MM.1S (cell line): ENCODE measurements around the gene PRKAA2.
A peak's percentile ranks its signal among the peaks of the same experiment; 100 is the strongest.

Experiments used
- DNase-seq: peaks from one replicate; pipeline ENCODE4 v3.0.0-alpha.2; 2015
- H2AFZ ChIP-seq: fragments of 300-600 bp; sonication (generic); 2 replicates; pipeline ENCODE4 v1.6.0; 2016; ENCODE audit warnings: antibody characterized with exemption, low read length
- H3F3A ChIP-seq: fragments of 300-600 bp; sonication (generic); 2 replicates; pipeline ENCODE4 v1.6.1; 2016; ENCODE audit warnings: mild to moderate bottlenecking, antibody characterized with exemption, low read length, moderate library complexity, mixed read lengths; ENCODE audit not compliant: insufficient read depth
- H3K27ac ChIP-seq: fragments of 300-600 bp; sonication (generic); 2 replicates; pipeline ENCODE4 v1.5.1; 2016; ENCODE audit warnings: mild to moderate bottlenecking, low read length
- H3K27me3 ChIP-seq: fragments of 300-600 bp; sonication (generic); replicated peaks from 2 replicates; pipeline ENCODE4 v1.6.0; 2016; ENCODE audit warnings: low read length; ENCODE audit not compliant: insufficient read depth
- H3K36me3 ChIP-seq: fragments of 300-600 bp; sonication (generic); replicated peaks from 2 replicates; pipeline ENCODE4 v1.6.1; 2016; ENCODE audit warnings: mild to moderate bottlenecking, low read length, mixed read lengths; ENCODE audit not compliant: insufficient read depth
- H3K4me1 ChIP-seq: fragments of 300-600 bp; sonication (generic); 2 replicates; pipeline ENCODE4 v1.6.1; 2016; ENCODE audit warnings: low read length, mixed read lengths
- H3K4me2 ChIP-seq: fragments of 300-600 bp; sonication (generic); 2 replicates; pipeline ENCODE4 v1.6.0; 2016; ENCODE audit warnings: low read depth, low read length
- H3K4me3 ChIP-seq: fragments of 300-600 bp; sonication (generic); 2 replicates; pipeline ENCODE4 v1.5.1; 2016; ENCODE audit warnings: low read length, mixed read lengths
- H3K79me2 ChIP-seq: fragments of 300-600 bp; sonication (generic); 2 replicates; pipeline ENCODE4 v1.6.1; 2016; ENCODE audit warnings: mixed run types, low read length, mixed read lengths
- H3K9ac ChIP-seq: fragments of 300-600 bp; sonication (generic); 2 replicates; pipeline ENCODE4 v1.6.1; 2016; ENCODE audit warnings: low read length, mixed read lengths
- H3K9me2 ChIP-seq: fragments of 300-600 bp; sonication (generic); replicated peaks from 2 replicates; pipeline ENCODE4 v1.6.1; 2016; ENCODE audit warnings: mild to moderate bottlenecking, low read length, mixed read lengths; ENCODE audit not compliant: insufficient read depth
- H3K9me3 ChIP-seq: fragments of 300-600 bp; sonication (generic); replicated peaks from 2 replicates; pipeline ENCODE4 v1.6.1; 2016; ENCODE audit warnings: mild to moderate bottlenecking, low read length, mixed read lengths; ENCODE audit not compliant: insufficient read depth
- H4K20me1 ChIP-seq: fragments of 300-600 bp; sonication (generic); 2 replicates; pipeline ENCODE4 v1.6.1; 2016; ENCODE audit warnings: mild to moderate bottlenecking, low read length, moderate library complexity, mixed read lengths; ENCODE audit not compliant: insufficient read depth
- CTCF ChIP-seq: fragments of 300-600 bp; sonication (generic); IDR thresholded peaks from 2 replicates; pipeline ENCODE4 v1.5.1; 2016; ENCODE audit warnings: antibody characterized with exemption, low read length, mixed read lengths
- EZH2 ChIP-seq: fragments of 300-600 bp; sonication (generic); optimal IDR thresholded peaks from 2 replicates; pipeline ENCODE3; 2017; ENCODE audit warnings: low read depth, mild to moderate bottlenecking, antibody characterized with exemption, low read length, mixed read lengths
- EZH2phosphoT487 ChIP-seq: fragments of 300-600 bp; sonication (generic); IDR thresholded peaks from 2 replicates; pipeline ENCODE4 v1.6.1; 2018; ENCODE audit warnings: antibody characterized with exemption, low read length

Gene PRKAA2

GRCh38 chr1:56703747-56704146, 58.6 kb downstream of the PRKAA2 start:
- H3K4me1 ChIP-seq, result no peaks in the 10 kb centered on the region
- no peak overlapping the region for H3K27ac ChIP-seq
- H3K36me3 ChIP-seq, result no peaks in the 10 kb centered on the region
- TF ChIP-seq CTCF, result no peak
- TF ChIP-seq EZH2phosphoT487, result no peak
- TF ChIP-seq EZH2, result no peak
- H3K9me3 ChIP-seq, result no peaks in the 10 kb centered on the region
- H3K9ac ChIP-seq, result no peak overlapping the region
- no peaks in the 10 kb centered on the region for H4K20me1 ChIP-seq
- H3K9me2 ChIP-seq, result no peaks in the 10 kb centered on the region
- no peak overlapping the region for H2AFZ ChIP-seq
- no peaks in the 10 kb centered on the region for H3F3A ChIP-seq
- no peaks in the 10 kb centered on the region for H3K27me3 ChIP-seq
- H3K4me3 ChIP-seq, result no peak overlapping the region
- no peak for DNase-seq
- no peaks in the 10 kb centered on the region for H3K79me2 ChIP-seq
- H3K4me2 ChIP-seq, result no peak overlapping the region

- Histone ChIP-seq H3K27me3 (no peaks in the 10 kb centered on the region), H3K4me1 (no peaks in the 10 kb centered on the region), H3K4me2 (no peak overlapping the region), H2AFZ (no peak overlapping the region), H3K36me3 (no peaks in the 10 kb centered on the region), H3K4me3 (no peak overlapping the region), H3K9me2 (no peaks in the 10 kb centered on the region), H4K20me1 (no peaks in the 10 kb centered on the region), H3K9ac (no peak overlapping the region), H3K9me3 (no peaks in the 10 kb centered on the region), H3F3A (no peaks in the 10 kb centered on the region), H3K79me2 (no peaks in the 10 kb centered on the region), H3K27ac (no peak overlapping the region)
- DNase-seq, result peak; percentile 30
- no peak for TF ChIP-seq CTCF
- no peak for TF ChIP-seq EZH2
- no peak for TF ChIP-seq EZH2phosphoT487
Measured at GRCh38 chr1:56707379-56707778, 62.3 kb downstream of the PRKAA2 start.

GRCh38 chr1:56709269-56709880, 64.3 kb downstream of the PRKAA2 start:
- no peak overlapping the region for H2AFZ ChIP-seq
- H3K9ac ChIP-seq, result no peak overlapping the region
- no peaks in the 10 kb centered on the region for H3F3A ChIP-seq
- H3K79me2 ChIP-seq, result no peaks in the 10 kb centered on the region
- no peaks in the 10 kb centered on the region for H3K9me2 ChIP-seq
- TF ChIP-seq EZH2, result no peak
- peak; percentile 53 for TF ChIP-seq CTCF
- H3K27me3 ChIP-seq, result no peaks in the 10 kb centered on the region
- no peaks in the 10 kb centered on the region for H4K20me1 ChIP-seq
- H3K4me1 ChIP-seq, result no peaks in the 10 kb centered on the region
- no peaks in the 10 kb centered on the region for H3K9me3 ChIP-seq
- no peak overlapping the region for H3K4me3 ChIP-seq
- DNase-seq, result peak; percentile 53
- no peaks in the 10 kb centered on the region for H3K36me3 ChIP-seq
- H3K4me2 ChIP-seq, result no peak overlapping the region
- no peak overlapping the region for H3K27ac ChIP-seq
